Thoracic aorta (tissue), 2 donors: ENCODE measurements around the gene PITPNC1. TPM values are rescaled to one million over a fixed set of nuclear protein-coding genes. Genes with fewer than 3 reads are reported as not detected.

Experiments used
- ATAC-seq: fragments of 150-250 bp; one replicate; pipeline ENCODE4 v1.8.0; 2017; ENCODE audit warnings: low read depth; ENCODE audit not compliant: insufficient number of reproducible peaks, low FRiP score
- DNase-seq: peaks from one replicate; pipeline ENCODE4 v3.0.0-alpha.2; 2020; ENCODE audit warnings: low spot score
- H3K27ac ChIP-seq, 2 donors: fragments of 200-600 bp; sonication (generic); 1 replicate in 1 of 2; 2 replicates in 1 of 2; pipeline ENCODE4 v1.5.1; 2016; ENCODE audit warnings: mild to moderate bottlenecking in 2 of 2, moderate library complexity in 2 of 2
- H3K27me3 ChIP-seq: fragments of 200-600 bp; sonication (generic); replicated peaks from 2 replicates; pipeline ENCODE4 v1.6.0; 2016; ENCODE audit warnings: mild to moderate bottlenecking; ENCODE audit not compliant: insufficient read depth
- H3K36me3 ChIP-seq: fragments of 200-600 bp; sonication (generic); one replicate; pipeline ENCODE4 v1.5.1; 2016
- H3K4me1 ChIP-seq, 2 donors: fragments of 200-600 bp; sonication (generic); 1 replicate in 1 of 2; 2 replicates in 1 of 2; pipeline versions ENCODE4 v1.5.1 to v1.6.0; 2016; ENCODE audit warnings: low read depth in 2 of 2, mild to moderate bottlenecking in 1 of 2; ENCODE audit not compliant: control insufficient read depth in 1 of 2
- H3K4me3 ChIP-seq: fragments of 200-600 bp; sonication (generic); 2 replicates; pipeline ENCODE4 v1.5.1; 2016; ENCODE audit warnings: mild to moderate bottlenecking
- H3K9me3 ChIP-seq: fragments of 200-600 bp; sonication (generic); 2 replicates; pipeline ENCODE4 v1.5.1; 2016
- total RNA-seq, 2 donors: library from RNA; depleted of rRNA; stranded (reverse); fragments of >200 nt; gene quantifications; one replicate each; pipeline versions ENCODE4 v1.1.0 to v1.2.3, GENCODE V29; 2016
- TF ChIP-seq, protein P1 (sequence below): fragments of 200-600 bp; sonication (generic); IDR thresholded peaks from one replicate; pipeline ENCODE4 v1.5.1; 2019; ENCODE audit warnings: antibody characterized with exemption

The PITPNC1 gene
- total RNA-seq, 2 donors from 2014 or later: 8.4 to 28.8 TPM

- Histone ChIP-seq H3K4me1 (no peaks in the 10 kb centered on the region), H3K9me3 (peaks cover 5% of the 10 kb centered on the region), H3K27me3 (no peaks in the 10 kb centered on the region), H3K4me3 (no peak overlapping the region), H3K36me3 (no peaks in the 10 kb centered on the region), H3K27ac (no peak overlapping the region)
- TF ChIP-seq, protein P1, sequence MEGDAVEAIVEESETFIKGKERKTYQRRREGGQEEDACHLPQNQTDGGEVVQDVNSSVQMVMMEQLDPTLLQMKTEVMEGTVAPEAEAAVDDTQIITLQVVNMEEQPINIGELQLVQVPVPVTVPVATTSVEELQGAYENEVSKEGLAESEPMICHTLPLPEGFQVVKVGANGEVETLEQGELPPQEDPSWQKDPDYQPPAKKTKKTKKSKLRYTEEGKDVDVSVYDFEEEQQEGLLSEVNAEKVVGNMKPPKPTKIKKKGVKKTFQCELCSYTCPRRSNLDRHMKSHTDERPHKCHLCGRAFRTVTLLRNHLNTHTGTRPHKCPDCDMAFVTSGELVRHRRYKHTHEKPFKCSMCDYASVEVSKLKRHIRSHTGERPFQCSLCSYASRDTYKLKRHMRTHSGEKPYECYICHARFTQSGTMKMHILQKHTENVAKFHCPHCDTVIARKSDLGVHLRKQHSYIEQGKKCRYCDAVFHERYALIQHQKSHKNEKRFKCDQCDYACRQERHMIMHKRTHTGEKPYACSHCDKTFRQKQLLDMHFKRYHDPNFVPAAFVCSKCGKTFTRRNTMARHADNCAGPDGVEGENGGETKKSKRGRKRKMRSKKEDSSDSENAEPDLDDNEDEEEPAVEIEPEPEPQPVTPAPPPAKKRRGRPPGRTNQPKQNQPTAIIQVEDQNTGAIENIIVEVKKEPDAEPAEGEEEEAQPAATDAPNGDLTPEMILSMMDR: no peak
- DNase-seq: no peak
- no peak for ATAC-seq
Observed at GRCh38 chr17:67461228-67461780, 84.2 kb downstream of the PITPNC1 start.

- H3K36me3 ChIP-seq: no peaks in the 10 kb centered on the region
- no peaks in the 10 kb centered on the region for H3K4me1 ChIP-seq
- ATAC-seq (no peak), DNase-seq (no peak)
- TF ChIP-seq, protein P1: no peak
- peaks cover 5% of the 10 kb centered on the region for H3K9me3 ChIP-seq
- no peak overlapping the region for H3K4me3 ChIP-seq
- H3K27me3 ChIP-seq: no peaks in the 10 kb centered on the region
- H3K27ac ChIP-seq: no peak overlapping the region
Observed at GRCh38 chr17:67461876-67462275, 84.8 kb downstream of the PITPNC1 start.

- Histone ChIP-seq H3K27ac (no peak overlapping the region), H3K4me3 (no peak overlapping the region), H3K4me1 (no peaks in the 10 kb centered on the region), H3K9me3 (no peaks in the 10 kb centered on the region), H3K27me3 (no peaks in the 10 kb centered on the region), H3K36me3 (no peaks in the 10 kb centered on the region)
- ATAC-seq (no peak), DNase-seq (no peak)
- TF ChIP-seq, protein P1: no peak
Observed at GRCh38 chr17:67466251-67466796, 89.2 kb downstream of the PITPNC1 start.

- H3K27me3 ChIP-seq: no peaks in the 10 kb centered on the region
- no peak for ATAC-seq
- no peak overlapping the region for H3K4me3 ChIP-seq
- TF ChIP-seq, protein P1: no peak
- no peaks in the 10 kb centered on the region for H3K9me3 ChIP-seq
- H3K36me3 ChIP-seq: no peaks in the 10 kb centered on the region
- no peak for DNase-seq
- no peak overlapping the region for H3K27ac ChIP-seq
- H3K4me1 ChIP-seq: no peaks in the 10 kb centered on the region
Observed at GRCh38 chr17:67467500-67468455, 90.7 kb downstream of the PITPNC1 start.
